Measurements from ENCODE around the gene MARCHF2. TPM values are rescaled to one million over a fixed set of nuclear protein-coding genes. Genes with fewer than 3 reads are reported as not detected.

The MARCHF2 gene
- total RNA-seq, 1 experiment from 2014 or later: 10.1 TPM

DNA sequence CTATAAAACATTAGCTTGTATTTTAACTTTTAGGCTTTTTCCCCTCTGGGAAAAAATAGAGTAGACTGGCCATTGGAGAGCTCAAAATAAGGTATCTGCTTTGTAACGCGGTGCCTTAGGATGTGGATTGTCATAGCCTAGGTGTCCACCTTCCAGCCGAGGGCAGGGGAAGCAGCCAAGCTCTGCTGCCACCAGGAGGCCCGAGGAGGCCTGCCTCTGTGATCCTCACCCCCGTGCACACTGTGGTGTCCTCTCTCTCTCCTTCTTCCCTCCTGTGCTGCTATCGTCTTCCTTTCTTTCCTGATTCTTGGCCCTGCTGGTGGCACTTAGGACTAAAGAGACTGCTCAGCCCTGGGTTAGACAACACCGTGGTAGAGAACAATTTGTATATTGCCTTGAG, 43.0 kb downstream of the MARCHF2 start:
- no peaks in the 10 kb centered on the region for H3K27me3 ChIP-seq (ENCODE audit: low read length)
- H2AFZ ChIP-seq (ENCODE audit: low read length): no peak overlapping the region
- H3K36me3 ChIP-seq (ENCODE audit: insufficient read depth, low read length): peaks cover 50% of the 10 kb centered on the region; the same call in 1 of the 2 replicates
- no peak overlapping the region for H3K4me2 ChIP-seq (ENCODE audit: low read depth, low read length, poor library complexity, severe bottlenecking)
- H3K9ac ChIP-seq (ENCODE audit: low read length): no peak overlapping the region
- DNase-seq: no peak
- H3K27ac ChIP-seq (ENCODE audit: low read length): no peak overlapping the region
- peaks cover 27% of the 10 kb centered on the region for H3K4me1 ChIP-seq (ENCODE audit: low read length)
- H3K9me2 ChIP-seq (replicated peaks; ENCODE audit: insufficient read depth, low read length): no peaks in the 10 kb centered on the region
- peaks cover 100% of the 10 kb centered on the region for H3K79me2 ChIP-seq (ENCODE audit: low read length)
- no peaks in the 10 kb centered on the region for H3K9me3 ChIP-seq (ENCODE audit: low read length)
- peaks cover 96% of the 10 kb centered on the region for H4K20me1 ChIP-seq (ENCODE audit: insufficient read depth, low read depth, low read length)
- no peak overlapping the region for H3K4me3 ChIP-seq (ENCODE audit: low read length)

- peaks cover 100% of the 10 kb centered on the region for H3K79me2 ChIP-seq (ENCODE audit: low read length)
- peaks cover 27% of the 10 kb centered on the region for H3K4me1 ChIP-seq (ENCODE audit: low read length)
- peaks cover 96% of the 10 kb centered on the region for H4K20me1 ChIP-seq (ENCODE audit: insufficient read depth, low read depth, low read length)
- no peak overlapping the region for H3K9ac ChIP-seq (ENCODE audit: low read length)
- H3K4me3 ChIP-seq (ENCODE audit: low read length): no peak overlapping the region
- H3K9me3 ChIP-seq (ENCODE audit: low read length): no peaks in the 10 kb centered on the region
- no peak overlapping the region for H3K4me2 ChIP-seq (ENCODE audit: low read depth, low read length, poor library complexity, severe bottlenecking)
- no peak overlapping the region for H2AFZ ChIP-seq (ENCODE audit: low read length)
- no peak overlapping the region for H3K27ac ChIP-seq (ENCODE audit: low read length)
- no peaks in the 10 kb centered on the region for H3K27me3 ChIP-seq (ENCODE audit: low read length)
- no peaks in the 10 kb centered on the region for H3K9me2 ChIP-seq (replicated peaks; ENCODE audit: insufficient read depth, low read length)
- H3K36me3 ChIP-seq (ENCODE audit: insufficient read depth, low read length): peaks cover 53% of the 10 kb centered on the region; the same call in 1 of the 2 replicates
- DNase-seq: no peak
These were observed 44.1 kb downstream of the MARCHF2 start for GRCh38 chr19:8457209-8457608.

- no peak overlapping the region for H3K27ac ChIP-seq (ENCODE audit: low read length)
- H3K79me2 ChIP-seq (ENCODE audit: low read length): peaks cover 100% of the 10 kb centered on the region
- no peaks in the 10 kb centered on the region for H3K27me3 ChIP-seq (ENCODE audit: low read length)
- H3K9me3 ChIP-seq (ENCODE audit: low read length): no peaks in the 10 kb centered on the region
- DNase-seq: no peak
- H2AFZ ChIP-seq (ENCODE audit: low read length): no peak overlapping the region
- H4K20me1 ChIP-seq (ENCODE audit: insufficient read depth, low read depth, low read length): peaks cover 96% of the 10 kb centered on the region
- H3K4me3 ChIP-seq (ENCODE audit: low read length): no peak overlapping the region
- H3K36me3 ChIP-seq (ENCODE audit: insufficient read depth, low read length): peaks cover 56% of the 10 kb centered on the region; the same call in 1 of the 2 replicates
- H3K9ac ChIP-seq (ENCODE audit: low read length): no peak overlapping the region
- H3K4me1 ChIP-seq (ENCODE audit: low read length): peaks cover 27% of the 10 kb centered on the region
- H3K4me2 ChIP-seq (ENCODE audit: low read depth, low read length, poor library complexity, severe bottlenecking): no peak overlapping the region
- no peaks in the 10 kb centered on the region for H3K9me2 ChIP-seq (replicated peaks; ENCODE audit: insufficient read depth, low read length)
These were observed 44.7 kb downstream of the MARCHF2 start for GRCh38 chr19:8457827-8458226.

- peaks cover 27% of the 10 kb centered on the region for H3K4me1 ChIP-seq (ENCODE audit: low read length)
- DNase-seq: no peak
- peaks cover 61% of the 10 kb centered on the region; the same call in 1 of the 2 replicates for H3K36me3 ChIP-seq (ENCODE audit: insufficient read depth, low read length)
- H4K20me1 ChIP-seq (ENCODE audit: insufficient read depth, low read depth, low read length): peaks cover 96% of the 10 kb centered on the region
- H3K79me2 ChIP-seq (ENCODE audit: low read length): peaks cover 100% of the 10 kb centered on the region
- no peak overlapping the region for H3K4me3 ChIP-seq (ENCODE audit: low read length)
- H3K4me2 ChIP-seq (ENCODE audit: low read depth, low read length, poor library complexity, severe bottlenecking): no peak overlapping the region
- no peak overlapping the region for H3K9ac ChIP-seq (ENCODE audit: low read length)
- no peaks in the 10 kb centered on the region for H3K9me3 ChIP-seq (ENCODE audit: low read length)
- no peaks in the 10 kb centered on the region for H3K27me3 ChIP-seq (ENCODE audit: low read length)
- no peaks in the 10 kb centered on the region for H3K9me2 ChIP-seq (replicated peaks; ENCODE audit: insufficient read depth, low read length)
- no peak overlapping the region for H3K27ac ChIP-seq (ENCODE audit: low read length)
- H2AFZ ChIP-seq (ENCODE audit: low read length): no peak overlapping the region
These were observed 45.3 kb downstream of the MARCHF2 start for GRCh38 chr19:8458380-8458779.

DNA sequence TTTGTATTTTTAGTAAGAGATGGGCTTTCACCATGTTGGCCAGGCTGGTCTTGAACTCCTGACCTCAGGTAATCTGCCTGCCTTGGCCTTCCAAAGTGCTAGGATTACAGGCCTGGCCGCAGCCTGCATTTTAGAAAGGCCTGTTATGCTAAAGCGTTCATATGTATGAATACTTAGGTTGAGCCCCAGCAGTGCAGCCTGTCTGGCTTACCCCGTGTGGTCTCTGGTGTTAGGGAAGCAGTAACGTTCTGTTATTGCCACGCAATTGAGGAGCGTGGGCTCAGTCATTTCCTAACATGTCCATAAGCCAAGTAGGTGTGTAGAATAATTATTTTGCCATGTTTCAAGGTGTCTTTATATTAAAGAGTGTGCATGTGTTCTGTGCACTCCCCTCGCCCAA, 46.0 kb downstream of the MARCHF2 start:
- Histone ChIP-seq H3K4me3 (ENCODE audit: low read length) (no peak overlapping the region), H2AFZ (ENCODE audit: low read length) (no peak overlapping the region), H3K9ac (ENCODE audit: low read length) (no peak overlapping the region), H3K36me3 (ENCODE audit: insufficient read depth, low read length) (peaks cover 65% of the 10 kb centered on the region; the same call in 1 of the 2 replicates), H3K79me2 (ENCODE audit: low read length) (peaks cover 99% of the 10 kb centered on the region), H3K9me2 (replicated peaks; ENCODE audit: insufficient read depth, low read length) (no peaks in the 10 kb centered on the region), H3K4me1 (ENCODE audit: low read length) (peaks cover 27% of the 10 kb centered on the region), H3K27ac (ENCODE audit: low read length) (no peak overlapping the region), H3K27me3 (ENCODE audit: low read length) (no peaks in the 10 kb centered on the region), H4K20me1 (ENCODE audit: insufficient read depth, low read depth, low read length) (peaks cover 95% of the 10 kb centered on the region), H3K4me2 (ENCODE audit: low read depth, low read length, poor library complexity, severe bottlenecking) (no peak overlapping the region), H3K9me3 (ENCODE audit: low read length) (no peaks in the 10 kb centered on the region)
- no peak for DNase-seq

DNA sequence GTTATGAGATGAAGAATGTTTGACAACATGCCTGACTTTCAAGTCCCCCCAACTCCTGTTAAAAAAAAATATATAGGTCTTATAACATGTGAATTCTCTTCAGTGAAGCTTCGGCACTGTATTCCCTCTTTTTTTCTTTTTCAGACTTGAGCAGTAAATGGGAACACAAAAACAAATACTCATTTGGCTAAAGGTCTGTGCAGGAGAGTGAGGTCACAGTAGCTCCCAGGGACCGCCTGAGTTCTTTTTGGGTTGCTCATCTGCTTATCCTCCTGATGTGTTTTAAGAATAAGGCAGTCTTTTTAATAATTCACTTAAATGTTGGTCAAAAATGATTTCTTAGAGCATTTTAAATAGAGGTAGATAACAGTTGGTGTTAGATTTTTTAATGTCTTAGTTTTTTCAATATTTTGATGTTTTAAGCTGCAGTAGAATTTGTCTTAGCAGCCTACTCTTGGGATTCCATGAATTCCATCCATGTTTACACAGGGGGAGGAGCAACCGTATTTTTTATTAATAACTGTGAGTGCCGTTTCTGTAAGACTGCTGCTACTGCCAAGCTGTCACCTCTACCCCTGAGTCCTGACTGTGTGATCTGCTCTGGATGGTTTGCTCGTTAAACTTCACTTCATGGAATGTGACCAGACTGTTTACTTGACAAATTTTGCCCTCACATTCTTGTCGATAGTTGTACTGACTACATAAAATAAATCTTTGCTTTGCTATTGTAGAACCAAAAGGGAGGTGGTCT, 46.6 kb downstream of the MARCHF2 start:
- H3K4me1 ChIP-seq (ENCODE audit: low read length): peaks cover 27% of the 10 kb centered on the region

GRCh38 chr19:8460516-8461298, 47.6 kb downstream of the MARCHF2 start:
- Histone ChIP-seq H3K9me3 (ENCODE audit: low read length) (no peaks in the 10 kb centered on the region), H3K4me3 (ENCODE audit: low read length) (no peak overlapping the region), H3K36me3 (ENCODE audit: insufficient read depth, low read length) (peaks cover 72% of the 10 kb centered on the region), H3K9ac (ENCODE audit: low read length) (no peak overlapping the region), H3K4me2 (ENCODE audit: low read depth, low read length, poor library complexity, severe bottlenecking) (no peak overlapping the region), H3K27ac (ENCODE audit: low read length) (no peak overlapping the region), H3K79me2 (ENCODE audit: low read length) (peaks cover 96% of the 10 kb centered on the region), H3K4me1 (ENCODE audit: low read length) (peaks cover 27% of the 10 kb centered on the region), H3K27me3 (ENCODE audit: low read length) (no peaks in the 10 kb centered on the region), H2AFZ (ENCODE audit: low read length) (no peak overlapping the region), H4K20me1 (ENCODE audit: insufficient read depth, low read depth, low read length) (peaks cover 86% of the 10 kb centered on the region), H3K9me2 (replicated peaks; ENCODE audit: insufficient read depth, low read length) (no peaks in the 10 kb centered on the region)
- DNase-seq: no peak

More for the DNA sequence above, 46.6 kb downstream of the MARCHF2 start:
- no peak for DNase-seq
- peaks cover 96% of the 10 kb centered on the region for H3K79me2 ChIP-seq (ENCODE audit: low read length)
- peaks cover 89% of the 10 kb centered on the region for H4K20me1 ChIP-seq (ENCODE audit: insufficient read depth, low read depth, low read length)
- H3K9me3 ChIP-seq (ENCODE audit: low read length): no peaks in the 10 kb centered on the region
- H2AFZ ChIP-seq (ENCODE audit: low read length): no peak overlapping the region
- no peaks in the 10 kb centered on the region for H3K27me3 ChIP-seq (ENCODE audit: low read length)
- H3K9me2 ChIP-seq (replicated peaks; ENCODE audit: insufficient read depth, low read length): no peaks in the 10 kb centered on the region
- no peak overlapping the region for H3K9ac ChIP-seq (ENCODE audit: low read length)
- no peak overlapping the region for H3K27ac ChIP-seq (ENCODE audit: low read length)
- no peak overlapping the region for H3K4me2 ChIP-seq (ENCODE audit: low read depth, low read length, poor library complexity, severe bottlenecking)
- peaks cover 68% of the 10 kb centered on the region; the same call in 1 of the 2 replicates for H3K36me3 ChIP-seq (ENCODE audit: insufficient read depth, low read length)
- H3K4me3 ChIP-seq (ENCODE audit: low read length): no peak overlapping the region

DNA sequence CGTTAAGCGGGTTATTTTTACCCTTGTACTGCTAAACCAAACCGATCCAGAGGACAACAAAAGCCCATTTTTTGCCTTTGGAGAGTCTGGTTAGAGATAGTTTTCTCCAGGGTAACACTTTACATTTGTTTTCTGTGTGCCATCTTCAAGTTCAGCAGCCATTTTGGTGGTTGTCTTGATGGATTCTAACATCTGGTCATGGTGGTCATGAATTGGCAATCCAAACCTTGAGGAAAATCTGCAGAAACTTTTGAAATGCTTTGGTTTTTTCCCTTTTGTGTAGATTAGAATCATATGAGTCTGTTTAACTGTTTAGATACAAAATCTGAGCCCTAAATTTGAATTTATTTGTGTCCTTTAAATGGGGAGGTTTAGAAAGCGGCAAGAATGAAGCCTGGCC, 48.3 kb downstream of the MARCHF2 start:
- Histone ChIP-seq H3K4me3 (ENCODE audit: low read length) (no peak overlapping the region), H3K79me2 (ENCODE audit: low read length) (peaks cover 95% of the 10 kb centered on the region), H3K4me1 (ENCODE audit: low read length) (peaks cover 27% of the 10 kb centered on the region), H3K4me2 (ENCODE audit: low read depth, low read length, poor library complexity, severe bottlenecking) (no peak overlapping the region), H3K27me3 (ENCODE audit: low read length) (no peaks in the 10 kb centered on the region), H3K9me3 (ENCODE audit: low read length) (no peaks in the 10 kb centered on the region), H3K36me3 (ENCODE audit: insufficient read depth, low read length) (peaks cover 76% of the 10 kb centered on the region), H4K20me1 (ENCODE audit: insufficient read depth, low read depth, low read length) (peaks cover 81% of the 10 kb centered on the region), H3K27ac (ENCODE audit: low read length) (no peak overlapping the region), H3K9ac (ENCODE audit: low read length) (no peak overlapping the region), H3K9me2 (replicated peaks; ENCODE audit: insufficient read depth, low read length) (no peaks in the 10 kb centered on the region), H2AFZ (ENCODE audit: low read length) (no peak overlapping the region)
- no peak for DNase-seq
